ENCODE data around the gene SMARCA1.

GRCh38 chrX:129544780-129545179, 21.5 kb upstream of the SMARCA1 start:
- TF ChIP-seq GATA2 (IDR thresholded peaks at IDR 0.05; ENCODE audit: low read depth, low read length) (no peak), GATA3 (IDR thresholded peaks at IDR 0.05; ENCODE audit: low read depth, low read length) (no peak)

Measured in SH-SY5Y (cell line).